ENCODE data around the gene MOV10.

DNA sequence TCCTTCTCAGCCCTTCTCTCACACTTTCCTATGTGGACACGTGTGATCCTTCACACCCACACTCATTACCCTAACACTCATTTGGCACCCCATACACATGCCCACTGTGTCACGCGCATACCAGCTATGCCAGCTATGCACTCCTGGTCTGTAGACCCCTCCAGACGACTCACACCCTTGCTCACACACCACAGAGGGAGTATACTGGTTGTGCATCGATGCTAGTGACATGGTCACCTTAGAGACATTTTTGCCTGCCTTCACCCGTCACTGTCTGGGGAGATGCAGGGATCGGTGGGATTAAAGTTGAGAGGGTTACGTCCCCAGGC, 49.0 kb downstream of the MOV10 start:
- TF ChIP-seq, protein P1, sequence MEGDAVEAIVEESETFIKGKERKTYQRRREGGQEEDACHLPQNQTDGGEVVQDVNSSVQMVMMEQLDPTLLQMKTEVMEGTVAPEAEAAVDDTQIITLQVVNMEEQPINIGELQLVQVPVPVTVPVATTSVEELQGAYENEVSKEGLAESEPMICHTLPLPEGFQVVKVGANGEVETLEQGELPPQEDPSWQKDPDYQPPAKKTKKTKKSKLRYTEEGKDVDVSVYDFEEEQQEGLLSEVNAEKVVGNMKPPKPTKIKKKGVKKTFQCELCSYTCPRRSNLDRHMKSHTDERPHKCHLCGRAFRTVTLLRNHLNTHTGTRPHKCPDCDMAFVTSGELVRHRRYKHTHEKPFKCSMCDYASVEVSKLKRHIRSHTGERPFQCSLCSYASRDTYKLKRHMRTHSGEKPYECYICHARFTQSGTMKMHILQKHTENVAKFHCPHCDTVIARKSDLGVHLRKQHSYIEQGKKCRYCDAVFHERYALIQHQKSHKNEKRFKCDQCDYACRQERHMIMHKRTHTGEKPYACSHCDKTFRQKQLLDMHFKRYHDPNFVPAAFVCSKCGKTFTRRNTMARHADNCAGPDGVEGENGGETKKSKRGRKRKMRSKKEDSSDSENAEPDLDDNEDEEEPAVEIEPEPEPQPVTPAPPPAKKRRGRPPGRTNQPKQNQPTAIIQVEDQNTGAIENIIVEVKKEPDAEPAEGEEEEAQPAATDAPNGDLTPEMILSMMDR (IDR thresholded peaks at IDR 0.05), result no peak
- TF ChIP-seq EZH2 (IDR thresholded peaks at IDR 0.05; ENCODE audit: borderline replicate concordance, insufficient read depth, low read depth, low read length, poor library complexity, severe bottlenecking), result no peak
